ENCODE measurements around the gene GOLGA6C.
A peak's percentile ranks its signal among the peaks of the same experiment; 100 is the strongest.
"Not testable (repeated sequence)": the region's sequence is repeated elsewhere in the genome, so short reads cannot be mapped to it uniquely, and the experiment has no call there.

GOLGA6C gene

DNA sequence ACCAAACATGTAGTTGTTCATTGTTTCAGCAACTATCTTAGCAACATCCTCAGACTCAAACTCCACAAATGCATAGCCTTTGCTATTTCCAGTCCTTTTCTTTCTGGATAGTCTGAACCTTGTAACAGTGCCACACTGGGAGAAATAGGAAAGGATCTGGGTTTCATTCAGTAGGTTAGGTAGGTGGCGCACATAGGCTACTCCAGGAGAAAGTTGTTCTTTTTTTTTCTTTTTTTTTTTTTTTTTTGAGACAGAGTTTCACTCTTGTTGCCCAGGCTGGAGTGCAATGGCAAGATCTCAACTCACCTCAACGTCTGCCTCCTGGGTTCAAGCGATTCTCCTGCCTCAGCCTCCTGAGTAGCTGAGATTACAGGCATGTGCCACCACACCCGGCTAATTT, 5.8 kb upstream of the GOLGA6C start:
- not testable (repeated sequence) for DNase-seq (ENCODE audit: low read depth in 2 of 3, low spot score in 2 of 3)

DNA sequence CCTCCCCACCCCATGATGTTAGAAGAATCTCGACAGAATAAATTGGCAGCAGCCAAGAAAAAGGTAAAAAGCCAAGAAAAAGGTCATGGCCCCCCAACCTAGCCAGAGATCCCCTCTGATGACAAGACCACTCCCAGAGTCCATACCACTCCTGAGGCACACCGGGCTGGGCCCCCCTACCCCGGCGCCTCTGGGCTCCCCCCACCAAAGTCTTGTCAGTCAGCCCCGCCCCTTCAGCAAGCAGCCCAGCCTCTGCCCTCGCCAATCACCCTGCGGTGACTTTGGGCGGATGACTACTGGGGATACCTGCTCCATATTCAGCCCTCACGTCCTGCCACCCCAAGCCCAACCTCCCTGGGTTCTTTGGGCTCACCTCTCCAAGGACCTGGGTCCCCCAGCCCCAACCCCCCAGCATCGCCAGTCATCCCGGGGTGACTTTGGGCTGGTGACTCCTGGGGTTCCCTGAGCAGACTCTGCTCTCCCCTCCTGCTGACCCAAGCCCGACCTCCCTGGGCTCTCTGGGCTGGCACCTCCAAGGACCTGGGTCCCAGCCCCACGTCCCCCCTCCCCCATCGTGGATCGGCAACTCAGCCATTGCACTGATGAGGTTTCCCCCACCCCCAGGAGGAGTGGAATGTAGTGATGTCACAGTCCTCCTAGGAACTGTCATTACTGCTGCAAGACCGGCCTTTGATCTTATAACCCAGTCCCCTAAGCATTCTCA, 648 bp downstream of the GOLGA6C start:
- DNase-seq (ENCODE audit: low read depth in 2 of 3, low spot score in 2 of 3), result not testable (repeated sequence)

DNA sequence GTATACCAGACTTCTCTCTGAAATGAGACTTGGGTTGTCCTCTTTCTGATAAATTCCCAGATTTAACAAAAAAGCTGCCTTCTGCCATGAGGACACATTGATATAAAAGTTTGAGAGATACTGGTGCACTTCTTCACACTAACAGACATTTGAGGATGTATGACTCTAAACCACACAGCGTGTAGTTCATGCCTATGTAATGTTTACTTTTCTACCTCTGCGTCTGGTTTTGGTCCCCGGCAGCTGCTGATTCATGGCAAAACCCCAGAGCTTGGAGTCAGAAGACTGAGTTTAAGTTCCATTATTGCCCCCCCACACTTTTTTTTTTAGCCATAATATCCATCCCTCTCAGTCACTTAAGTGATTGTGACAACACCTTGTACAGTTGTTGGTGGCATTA, 1.7 kb downstream of the GOLGA6C start:
- DNase-seq (ENCODE audit: low read depth in 2 of 3, low spot score in 2 of 3), result not testable (repeated sequence)

DNA sequence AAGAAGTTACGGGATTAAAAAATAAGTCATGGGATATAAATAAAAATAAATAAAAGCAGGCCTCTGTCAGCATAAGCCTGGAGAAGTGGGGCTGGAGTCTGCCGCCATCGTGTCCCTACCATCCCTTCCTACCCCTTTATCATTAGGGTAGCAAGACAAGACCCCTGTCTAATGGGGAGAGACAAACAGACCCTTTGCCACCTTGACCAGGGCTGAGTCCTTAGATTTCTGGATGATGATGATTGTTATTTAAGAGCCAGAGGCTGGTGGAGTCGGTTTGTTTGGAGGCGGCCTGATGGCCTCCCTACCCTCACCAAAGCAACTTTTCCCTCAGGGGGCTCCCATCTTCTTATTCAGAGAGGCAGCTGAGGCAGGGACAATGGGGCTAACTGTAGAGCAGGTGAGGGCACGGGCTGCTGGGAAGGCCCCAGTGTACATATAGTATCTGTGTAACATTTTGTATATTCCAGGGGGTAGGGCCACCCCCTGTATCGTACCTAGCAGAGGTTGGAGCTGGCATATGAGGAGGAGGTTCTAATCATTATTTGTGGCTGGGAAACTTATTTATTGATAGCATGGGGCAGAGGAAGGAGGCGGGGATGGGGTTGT, 15.7 kb downstream of the GOLGA6C start:
- DNase-seq (ENCODE audit: low read depth in 2 of 3, low spot score in 2 of 3), result not testable (repeated sequence)

DNA sequence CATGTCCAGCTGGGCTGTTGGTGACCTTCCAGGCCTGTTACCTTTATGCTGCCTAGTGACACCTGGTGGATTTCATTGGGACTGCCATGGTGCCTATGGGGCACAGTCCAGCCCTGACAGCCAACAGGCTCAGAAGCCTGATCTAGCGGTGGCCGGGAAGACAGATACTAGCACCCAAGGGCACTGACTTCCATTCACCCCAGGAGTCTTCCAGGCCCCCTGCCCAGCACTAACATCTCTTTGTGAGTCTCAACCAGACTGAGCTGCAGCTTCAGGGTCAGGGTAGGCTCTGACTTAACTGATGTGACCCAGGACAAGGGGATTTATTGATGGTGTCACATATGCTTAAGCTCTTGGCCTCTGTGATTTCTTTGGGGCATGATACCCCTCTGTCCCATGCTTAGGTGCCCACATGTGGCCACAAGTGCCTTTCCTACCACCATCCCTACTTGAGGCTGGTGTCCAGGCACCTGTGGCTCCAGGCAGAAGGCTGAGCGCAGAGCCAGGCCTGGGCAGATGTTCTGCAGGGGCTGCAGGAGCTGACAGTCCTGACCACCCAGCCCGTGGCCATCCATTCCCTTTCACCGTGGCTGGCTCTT, 16.5 kb downstream of the GOLGA6C start:
- DNase-seq (ENCODE audit: low read depth in 2 of 3, low spot score in 2 of 3), result peak; percentile 47 to 57 (median 51)

DNA sequence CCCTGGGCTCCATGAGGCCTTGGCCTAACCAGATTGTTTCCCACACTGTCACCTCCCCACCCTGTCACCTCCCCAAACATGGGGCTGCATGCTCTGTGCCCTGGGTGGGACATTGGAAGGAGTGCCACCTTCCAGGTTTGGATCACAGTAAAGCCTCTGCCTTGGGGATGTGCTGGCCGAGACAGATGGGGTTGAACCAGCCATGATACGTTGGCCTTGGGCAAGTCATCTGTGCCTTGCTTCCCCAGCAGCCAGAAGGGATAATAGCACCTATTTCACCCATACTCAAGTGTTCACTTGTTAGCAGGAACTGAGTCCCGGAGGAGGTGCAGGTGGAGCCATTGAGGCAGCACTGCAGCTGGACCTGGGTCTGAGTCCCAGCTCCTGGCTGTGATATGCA, 17.5 kb downstream of the GOLGA6C start:
- not testable (repeated sequence) for DNase-seq (ENCODE audit: low read depth in 2 of 3, low spot score in 2 of 3)

DNA sequence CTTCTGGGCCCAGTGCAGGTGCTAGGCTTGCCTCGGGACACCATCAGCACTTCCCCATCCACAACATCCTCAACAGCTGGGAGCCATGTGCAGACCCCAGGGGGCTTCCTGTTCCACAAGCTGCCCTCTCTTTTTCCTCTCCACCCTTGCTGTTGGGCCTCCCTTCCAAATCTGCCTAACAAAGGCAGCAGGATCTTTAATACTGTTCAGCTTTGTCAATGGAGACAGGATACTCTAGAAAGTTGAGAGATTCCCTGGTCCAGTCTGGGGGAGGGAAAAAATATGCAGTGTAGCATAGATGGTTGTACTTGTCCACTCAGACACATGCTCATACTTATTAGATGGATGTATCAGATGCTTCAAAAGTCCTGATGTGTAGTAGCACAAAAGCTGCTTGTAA, 20.4 kb downstream of the GOLGA6C start:
- DNase-seq (ENCODE audit: low read depth in 2 of 3, low spot score in 2 of 3), result not testable (repeated sequence)

DNA sequence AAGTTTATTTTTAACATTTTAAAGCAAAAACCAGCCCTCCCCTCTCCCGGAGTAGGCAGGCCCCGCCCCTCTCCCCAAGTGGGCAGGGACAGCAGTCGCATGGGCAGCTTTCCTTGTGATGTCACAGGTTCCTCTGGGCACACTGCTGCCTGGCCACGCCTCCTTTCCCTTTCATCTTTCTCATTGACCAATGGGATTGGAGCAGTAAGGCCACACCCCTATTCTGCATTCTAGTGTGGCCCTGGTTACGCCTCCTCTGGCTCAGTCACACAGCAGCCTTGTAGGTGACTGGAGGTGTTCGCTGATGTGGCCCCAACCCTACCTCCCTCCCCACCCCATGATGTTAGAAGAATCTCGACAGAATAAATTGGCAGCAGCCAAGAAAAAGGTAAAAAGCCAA, 24.4 kb downstream of the GOLGA6C start, which contains the start of gene GOLGA6D:
Gene GOLGA6D (plus strand): TSS at position 264 of the 400 bp plus-strand sequence. CDS start 41 bp downstream, at position 305.
- DNase-seq (ENCODE audit: low read depth in 2 of 3, low spot score in 2 of 3), result not testable (repeated sequence)

DNA sequence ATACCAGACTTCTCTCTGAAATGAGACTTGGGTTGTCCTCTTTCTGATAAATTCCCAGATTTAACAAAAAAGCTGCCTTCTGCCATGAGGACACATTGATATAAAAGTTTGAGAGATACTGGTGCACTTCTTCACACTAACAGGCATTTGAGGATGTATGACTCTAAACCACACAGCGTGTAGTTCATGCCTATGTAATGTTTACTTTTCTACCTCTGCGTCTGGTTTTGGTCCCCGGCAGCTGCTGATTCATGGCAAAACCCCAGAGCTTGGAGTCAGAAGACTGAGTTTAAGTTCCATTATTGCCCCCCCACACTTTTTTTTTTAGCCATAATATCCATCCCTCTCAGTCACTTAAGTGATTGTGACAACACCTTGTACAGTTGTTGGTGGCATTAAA, 26.0 kb downstream of the GOLGA6C start:
- DNase-seq (ENCODE audit: low read depth in 2 of 3, low spot score in 2 of 3), result not testable (repeated sequence)

DNA sequence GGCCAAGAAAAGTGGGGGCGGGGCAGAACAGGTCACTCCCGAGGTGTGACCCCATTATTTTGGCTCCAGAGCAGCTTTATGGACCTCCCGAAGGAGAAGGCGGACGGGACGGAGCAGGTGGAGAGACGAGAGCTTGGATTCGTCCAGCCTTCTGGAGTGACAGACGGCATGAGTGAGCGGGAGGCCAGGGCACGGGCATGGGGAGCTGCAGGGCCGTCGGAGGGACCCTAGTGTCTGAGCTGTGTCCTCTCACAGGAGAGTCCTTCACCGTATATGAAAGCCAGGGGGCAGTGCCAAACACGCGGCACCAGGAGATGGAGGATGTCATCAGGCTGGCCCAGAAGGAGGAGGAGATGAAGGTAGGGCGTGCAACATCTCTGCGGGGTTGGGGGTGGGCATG, 35.5 kb downstream of the GOLGA6C start:
- not testable (repeated sequence) for DNase-seq (ENCODE audit: low read depth in 2 of 3, low spot score in 2 of 3)

DNA sequence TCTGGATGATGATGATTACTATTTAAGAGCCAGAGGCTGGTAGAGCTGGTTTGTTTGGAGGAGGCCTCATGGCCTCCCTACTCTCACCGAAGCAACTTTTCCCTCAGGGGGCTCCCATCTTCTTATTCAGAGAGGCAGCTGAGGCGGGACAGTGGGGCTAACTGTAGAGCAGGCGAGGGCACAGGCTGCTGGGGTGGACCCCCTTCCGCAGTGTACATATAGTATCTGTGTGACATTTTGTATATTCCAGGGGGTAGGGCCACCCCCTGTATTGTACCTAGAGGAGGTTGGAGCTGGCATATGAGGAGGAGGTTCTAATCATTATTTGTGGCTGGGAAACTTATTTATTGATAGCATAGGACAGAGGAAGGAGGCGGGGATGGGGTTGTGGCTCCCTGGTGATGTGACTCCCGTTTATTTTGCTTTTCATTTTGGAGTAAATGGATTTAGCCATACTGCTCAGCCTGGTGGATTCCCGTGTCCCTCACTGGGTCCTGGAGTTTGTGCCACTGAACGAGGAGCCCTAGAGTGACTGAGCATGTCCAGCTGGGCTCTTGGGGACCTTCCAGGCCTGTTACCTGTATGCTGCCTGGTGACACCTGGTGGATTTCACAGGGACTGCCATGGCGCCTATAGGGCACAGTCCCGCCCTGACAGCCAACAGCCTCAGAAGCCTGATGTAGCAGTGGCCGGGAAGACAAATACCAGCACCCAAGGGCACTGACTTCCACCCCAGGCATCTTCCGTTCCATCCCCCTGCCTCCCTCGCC, 40.6 kb downstream of the GOLGA6C start:
- DNase-seq (ENCODE audit: low read depth in 2 of 3, low spot score in 2 of 3), result not testable (repeated sequence)

DNA sequence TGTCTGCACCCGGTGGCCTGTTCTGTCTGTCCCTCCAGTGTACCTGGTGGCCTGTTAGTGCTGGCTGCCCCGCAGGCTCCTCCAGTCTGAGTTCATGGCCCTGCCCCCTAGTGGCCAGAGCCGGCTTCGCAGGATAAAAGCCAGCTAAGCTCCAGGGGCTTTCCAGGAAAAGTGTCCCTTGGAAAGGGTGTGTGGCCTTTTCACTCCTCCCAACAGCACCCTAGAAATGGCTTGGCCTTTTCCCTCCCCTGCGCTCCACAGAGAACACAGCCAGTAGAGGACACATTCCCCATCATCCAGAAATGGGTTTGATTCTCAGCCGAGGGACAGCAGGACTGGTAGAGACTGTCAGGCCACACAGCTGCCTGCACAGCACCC, 41.2 kb downstream of the GOLGA6C start:
- DNase-seq (ENCODE audit: low read depth in 2 of 3, low spot score in 2 of 3), result peak in 2 of 3 experiments; percentile 21 to 31

DNA sequence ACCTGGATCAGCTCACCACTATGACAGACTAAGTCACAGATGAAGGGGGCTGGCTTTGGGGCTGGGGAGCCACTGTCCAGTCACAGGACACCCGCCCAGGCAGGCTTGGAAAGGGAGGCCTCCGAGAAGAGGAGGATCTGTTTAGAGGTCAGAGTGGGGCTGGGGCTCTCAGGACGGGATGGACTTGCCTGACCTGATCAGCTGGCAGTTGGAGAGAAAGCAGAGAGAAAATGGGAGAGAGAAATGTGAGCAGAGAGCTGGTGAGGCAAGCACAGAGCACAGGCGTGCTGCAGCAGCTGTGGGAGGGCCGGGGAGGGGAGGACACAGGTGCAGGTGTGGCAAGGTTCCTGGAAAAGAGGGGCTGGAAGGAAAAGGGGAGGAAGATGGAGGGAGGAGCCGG, 41.9 kb downstream of the GOLGA6C start:
- not testable (repeated sequence) for DNase-seq (ENCODE audit: low read depth in 2 of 3, low spot score in 2 of 3)

DNA sequence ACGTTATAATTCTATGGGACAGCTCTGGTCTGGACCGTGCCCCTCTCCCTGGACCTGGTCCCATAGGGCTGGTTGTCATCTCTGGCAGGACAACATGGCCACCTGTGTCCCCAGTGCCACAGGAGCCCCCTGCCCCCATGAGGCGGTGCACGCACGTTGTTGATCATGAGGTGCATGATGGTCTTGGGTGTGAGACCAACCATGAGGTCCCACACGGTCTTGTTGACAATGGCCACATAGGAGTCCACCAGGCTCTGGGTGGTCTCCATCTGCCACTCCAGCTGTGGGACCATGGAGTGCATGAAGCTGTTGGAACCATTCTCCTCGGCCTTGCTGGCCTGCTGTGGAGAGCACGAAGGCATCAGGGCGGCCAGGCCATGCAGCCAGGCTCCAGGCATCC, 44.2 kb downstream of the GOLGA6C start:
- no peak for DNase-seq (ENCODE audit: low read depth in 2 of 3, low spot score in 2 of 3)

DNA sequence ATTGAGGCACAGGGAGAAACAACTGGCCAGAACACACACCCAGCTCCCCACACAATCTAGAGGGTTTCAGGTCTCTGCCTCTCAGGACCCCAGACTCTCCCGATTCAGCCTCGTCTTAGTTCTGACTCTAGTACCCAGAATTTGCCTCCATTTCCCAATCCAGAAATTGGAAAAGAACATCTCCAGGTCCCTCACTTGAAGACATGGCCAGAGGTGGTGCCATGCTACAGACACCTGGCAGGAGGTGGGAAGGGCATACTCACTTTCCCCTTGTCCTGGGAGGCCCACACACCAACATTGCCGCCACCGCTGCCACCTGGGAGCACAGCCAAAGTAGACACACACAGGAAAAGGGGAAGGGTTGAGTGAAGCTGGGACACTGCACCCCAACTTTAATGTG, 44.6 kb downstream of the GOLGA6C start:
- not testable (repeated sequence) for DNase-seq (ENCODE audit: low read depth in 2 of 3, low spot score in 2 of 3)

DNA sequence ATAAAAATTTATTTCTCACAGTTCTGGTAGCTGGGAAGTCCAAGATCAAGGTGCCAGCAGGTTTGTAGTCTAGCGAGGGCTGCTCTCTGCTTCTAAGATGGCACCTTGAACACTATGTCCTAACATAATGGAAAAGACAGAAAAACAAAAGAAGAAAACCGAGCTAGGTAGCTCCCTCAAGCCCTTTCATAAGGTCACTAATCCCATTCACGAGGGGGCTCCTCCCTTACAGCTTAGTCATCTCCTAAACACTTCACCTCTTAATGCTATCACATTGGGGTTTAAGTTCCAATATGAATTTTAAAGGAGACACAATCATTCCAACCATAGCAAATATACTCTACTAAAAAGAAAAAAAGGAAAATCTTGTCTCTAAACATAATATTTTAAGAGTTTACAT, 48.1 kb downstream of the GOLGA6C start:
- no peak for DNase-seq (ENCODE audit: low read depth in 2 of 3, low spot score in 2 of 3)

DNA sequence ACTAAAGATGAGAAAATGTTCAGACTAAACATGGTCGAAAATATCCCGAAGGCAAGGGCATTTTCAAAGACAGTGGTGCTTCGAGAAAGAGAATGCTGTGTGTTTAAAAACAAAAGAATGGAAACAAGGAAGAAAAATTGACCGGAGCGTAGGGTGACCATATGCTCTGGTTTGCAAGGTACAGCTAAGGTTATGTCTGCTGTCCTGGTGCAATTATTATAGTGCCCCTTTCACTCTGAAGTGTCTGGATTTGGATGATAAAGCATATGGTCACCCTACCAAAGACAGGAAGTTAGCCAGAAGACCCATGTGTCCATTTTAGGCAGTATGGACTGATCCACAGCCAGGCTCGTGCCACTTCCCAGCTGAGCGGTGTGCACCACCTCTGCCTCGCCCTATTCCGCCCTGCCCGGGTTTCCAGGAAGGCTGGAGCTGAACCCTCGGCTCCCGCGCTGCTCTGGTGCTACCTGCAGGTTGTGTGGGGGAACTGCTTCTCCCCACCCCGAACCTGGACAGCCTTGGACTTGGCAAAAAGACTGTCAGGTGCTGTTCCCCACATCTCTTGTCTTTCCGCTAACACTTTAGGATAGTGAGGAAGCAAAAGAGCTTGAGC, 49.8 kb downstream of the GOLGA6C start:
- DNase-seq (ENCODE audit: low read depth in 2 of 3, low spot score in 2 of 3), result no peak

DNA sequence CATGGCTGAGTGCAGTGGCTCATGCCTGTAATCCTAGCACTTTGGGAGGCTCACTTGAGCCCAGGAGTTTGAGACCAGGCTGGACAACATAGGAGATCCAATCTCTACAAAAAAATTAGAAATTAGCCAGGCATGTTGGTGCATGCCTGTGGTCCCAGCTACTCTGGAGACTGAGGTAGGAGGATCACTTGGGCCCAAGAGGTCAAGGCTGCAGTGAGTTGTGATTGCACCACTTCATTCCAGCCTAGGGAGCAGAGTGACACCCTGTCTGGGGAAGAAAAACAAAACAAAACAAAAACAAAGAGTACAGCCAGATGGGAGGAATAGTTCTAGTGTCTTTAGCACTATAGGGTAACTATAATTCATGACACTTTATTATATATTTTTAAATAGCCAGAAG, 51.6 kb downstream of the GOLGA6C start:
- DNase-seq (ENCODE audit: low read depth in 2 of 3, low spot score in 2 of 3), result no peak

DNA sequence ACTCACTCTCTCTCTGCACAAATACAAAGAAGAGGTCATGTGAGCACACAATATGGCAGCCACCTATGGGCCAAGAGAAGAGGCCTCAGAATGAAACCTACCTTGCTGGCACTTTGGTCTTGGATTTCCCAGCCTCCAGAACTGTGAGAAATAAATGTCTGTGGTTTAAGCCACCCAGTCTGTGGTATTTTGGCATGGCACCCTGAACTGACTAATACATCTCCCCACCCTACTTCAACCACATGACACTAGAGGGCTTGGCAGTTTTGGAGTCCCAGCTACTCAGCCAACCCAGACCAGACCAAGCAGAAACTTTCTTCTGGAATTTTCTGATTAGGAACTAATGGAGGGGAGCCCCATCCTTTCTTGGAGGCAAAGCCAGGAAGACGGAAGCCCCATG, 54.4 kb downstream of the GOLGA6C start:
- not testable (repeated sequence) for DNase-seq (ENCODE audit: low read depth in 2 of 3, low spot score in 2 of 3)

DNA sequence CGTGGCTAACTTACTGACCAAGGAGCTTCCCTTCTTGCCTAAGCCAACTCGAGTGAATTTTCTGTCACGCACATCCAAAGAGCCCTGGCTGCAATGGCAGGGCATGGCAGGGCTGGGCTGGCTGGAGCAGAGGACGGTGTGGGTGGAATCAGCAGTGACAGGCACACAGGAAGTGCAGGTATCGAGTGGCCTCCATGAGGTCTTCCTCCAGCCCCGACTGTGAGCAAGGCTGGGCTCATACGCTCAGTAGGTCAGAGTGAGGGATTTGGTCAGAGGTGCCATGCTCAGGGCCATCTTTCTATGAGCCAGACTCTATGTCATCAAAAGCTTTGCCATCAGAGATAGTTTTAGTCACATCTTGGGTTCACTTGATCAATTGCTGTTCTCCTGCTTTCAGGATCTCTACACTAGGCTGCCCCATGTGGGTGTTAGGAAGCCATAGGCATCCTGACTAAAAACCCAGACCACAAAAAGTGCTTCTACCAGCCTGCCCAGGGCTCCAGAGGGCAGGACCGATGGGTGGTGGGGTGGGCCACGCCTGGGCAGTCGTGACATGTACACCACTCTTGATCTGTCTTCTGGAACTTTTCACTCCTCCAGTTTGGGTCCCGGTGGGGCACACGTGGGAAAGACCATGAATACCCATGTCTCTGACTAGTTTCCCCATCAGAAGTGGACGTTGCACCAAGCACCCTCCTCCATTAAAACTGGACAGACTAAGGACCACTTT, 55.1 kb downstream of the GOLGA6C start:
- no peak for DNase-seq (ENCODE audit: low read depth in 2 of 3, low spot score in 2 of 3)
